IPS-18c (cell line): Measurements from ENCODE around the gene PHF24.
"Not testable (repeated sequence)": the region's sequence is repeated elsewhere in the genome, so short reads cannot be mapped to it uniquely, and the experiment has no call there.

Experiments used
- H3K4me3 ChIP-seq: 2 replicates; pipeline ENCODE4 v1.7.0; 2013; ENCODE audit warnings: low read depth, mild to moderate bottlenecking, low read length, moderate library complexity; ENCODE audit not compliant: insufficient read depth
- H3K9me3 ChIP-seq: one replicate; pipeline ENCODE4 v1.6.1; 2013; ENCODE audit warnings: mild to moderate bottlenecking, low read length, moderate library complexity; ENCODE audit not compliant: control insufficient read depth, insufficient read depth

PHF24 gene

DNA sequence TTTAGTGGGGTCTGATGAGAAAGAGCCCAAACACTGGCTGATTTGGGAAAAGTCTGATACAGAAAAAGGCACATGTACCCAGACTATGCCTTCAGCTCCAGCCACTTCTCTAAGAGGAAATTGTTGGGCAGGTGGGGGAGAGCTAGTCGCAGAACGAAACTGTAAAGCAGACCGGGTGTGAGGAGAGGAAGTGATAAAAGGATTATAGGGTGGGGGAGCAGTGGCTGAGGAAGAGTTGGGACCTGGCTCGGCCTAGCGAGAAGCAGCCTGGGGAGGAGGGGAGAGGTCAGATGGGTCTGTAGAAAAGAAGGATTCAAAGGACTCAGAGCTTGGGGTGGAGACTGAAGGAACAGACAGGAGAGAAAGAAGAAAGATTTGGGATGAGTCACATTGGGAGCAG, 65.4 kb downstream of the PHF24 start:
- H3K4me3 ChIP-seq, H3K9me3 ChIP-seq: not testable (repeated sequence)

DNA sequence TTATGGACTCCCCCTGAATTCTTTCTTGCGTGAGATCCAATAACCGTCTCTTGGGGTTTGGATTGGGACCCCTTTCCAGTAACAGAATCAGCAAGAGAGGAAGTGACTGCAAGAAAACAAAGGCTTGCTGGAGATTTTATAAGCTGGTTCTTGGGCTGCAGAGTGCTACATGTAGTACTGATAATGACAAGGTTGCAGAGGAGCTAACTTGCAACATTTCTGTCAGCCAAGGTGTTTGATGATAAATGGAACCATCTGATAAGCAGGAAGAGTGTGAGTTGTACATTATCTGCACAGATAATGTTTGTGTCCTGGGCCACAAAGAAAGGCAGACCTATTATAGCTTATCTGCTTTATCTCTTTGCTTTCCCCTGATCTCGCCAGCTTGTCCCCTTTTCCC, 68.6 kb downstream of the PHF24 start:
- H3K9me3 ChIP-seq: peaks cover 8% of the 10 kb centered on the region
- no peak overlapping the region for H3K4me3 ChIP-seq

DNA sequence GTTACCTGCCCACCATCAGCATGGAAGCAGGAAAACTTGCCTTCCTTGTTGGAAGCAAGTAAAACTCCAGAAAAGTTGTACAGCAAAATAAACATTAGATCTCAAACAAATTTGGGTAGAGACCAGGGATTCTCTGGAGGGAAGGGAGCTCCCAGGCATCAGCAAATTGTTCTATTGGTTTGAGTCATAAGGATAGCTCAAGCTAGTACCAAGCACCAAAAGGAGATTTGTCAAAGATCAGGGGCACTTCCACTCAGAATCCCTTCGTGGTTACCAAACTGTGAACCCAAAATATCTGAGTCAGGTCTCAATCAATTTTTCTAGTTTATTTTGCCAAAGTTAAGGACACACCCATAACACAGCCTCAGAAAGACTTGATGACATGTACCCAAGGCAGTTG, 69.3 kb downstream of the PHF24 start:
- peaks cover 8% of the 10 kb centered on the region for H3K9me3 ChIP-seq
- H3K4me3 ChIP-seq: no peak overlapping the region

DNA sequence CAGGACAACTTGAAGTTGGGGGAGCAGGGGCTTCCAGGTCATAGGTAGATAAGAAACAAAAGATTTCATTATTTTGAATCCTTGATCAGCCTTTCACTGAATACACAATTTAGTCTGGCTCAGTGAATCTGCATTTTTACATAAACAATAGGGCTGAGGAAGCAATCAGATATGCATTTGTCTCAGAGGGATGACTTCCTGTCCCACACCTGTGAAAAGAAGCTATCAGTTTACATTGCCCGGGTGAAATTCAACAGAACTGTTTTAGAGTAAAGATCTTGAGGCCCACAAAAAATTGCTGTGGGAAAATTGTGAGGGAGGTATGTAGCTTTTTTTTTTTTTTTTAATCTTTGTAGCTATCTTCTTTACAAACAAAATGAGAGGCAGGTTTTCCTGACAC, 69.8 kb downstream of the PHF24 start:
- Histone ChIP-seq H3K9me3 (peaks cover 8% of the 10 kb centered on the region), H3K4me3 (no peak overlapping the region)

DNA sequence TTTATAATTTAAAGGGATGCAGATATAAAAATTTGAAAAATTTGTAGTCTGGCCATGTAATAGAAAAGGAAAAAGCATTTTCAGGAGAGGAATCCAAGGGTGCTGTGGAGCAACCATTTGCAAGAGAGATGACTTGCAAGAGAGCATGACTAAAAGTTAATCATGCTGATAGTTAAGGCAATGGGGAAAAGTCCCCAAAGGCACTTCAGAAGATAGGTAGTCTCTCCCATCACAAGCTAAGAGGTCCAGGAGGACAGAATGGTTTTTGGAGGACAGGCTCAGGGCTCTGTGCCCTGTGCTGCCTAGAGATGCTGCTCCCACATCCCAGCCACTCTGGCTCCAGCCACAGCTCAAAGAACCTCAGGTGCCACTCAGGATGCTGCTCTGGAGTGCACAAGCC, 70.3 kb downstream of the PHF24 start:
- Histone ChIP-seq H3K4me3 (no peak overlapping the region), H3K9me3 (peaks cover 8% of the 10 kb centered on the region)

DNA sequence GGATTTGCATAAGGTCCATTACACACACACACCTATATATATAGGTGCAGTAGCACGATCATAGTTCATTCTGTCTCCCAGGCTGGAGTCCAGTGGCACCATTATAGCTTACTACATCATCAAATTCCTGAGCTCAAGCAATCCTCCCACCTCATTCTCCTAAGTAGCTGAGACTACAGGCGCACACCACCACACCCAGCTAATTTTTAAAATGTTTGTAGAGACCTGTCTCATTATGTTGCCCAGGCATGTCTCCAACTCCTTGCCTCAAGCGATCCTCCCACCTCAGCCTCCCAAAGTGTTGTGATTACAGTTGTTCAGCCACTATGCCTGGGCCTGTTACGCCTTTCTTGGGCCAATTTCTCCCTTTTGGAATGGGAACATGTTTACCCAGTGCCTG, 71.2 kb downstream of the PHF24 start:
- no peak overlapping the region for H3K4me3 ChIP-seq
- H3K9me3 ChIP-seq: peaks cover 8% of the 10 kb centered on the region

DNA sequence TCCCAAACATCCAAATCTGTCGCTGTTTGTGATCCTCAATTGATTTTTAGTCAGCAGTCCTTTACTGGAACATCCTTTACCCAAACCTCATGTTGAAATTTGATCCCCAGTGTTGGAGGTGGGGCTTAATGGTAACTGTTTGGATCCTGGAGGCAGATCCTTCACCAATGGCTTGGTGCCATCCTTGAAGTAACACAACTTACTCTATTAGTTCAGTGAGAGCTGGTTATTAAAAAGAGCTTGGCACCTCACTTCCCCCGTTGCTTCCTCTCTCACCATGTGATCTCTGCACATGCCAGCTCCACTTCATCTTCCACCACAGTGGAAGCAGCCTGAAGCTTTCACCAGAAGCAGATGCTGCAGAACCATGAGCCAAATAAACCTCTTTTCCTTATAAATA, 71.8 kb downstream of the PHF24 start:
- peaks cover 8% of the 10 kb centered on the region for H3K9me3 ChIP-seq
- H3K4me3 ChIP-seq: no peak overlapping the region
